LNCaP clone FGC (cell line): ENCODE measurements around the gene CCDC50.
A peak's percentile ranks its signal among the peaks of the same experiment; 100 is the strongest.

Source experiments
- DNase-seq: peaks from one replicate; pipeline ENCODE4 v3.0.0-alpha.2; 2011; ENCODE audit warnings: low read depth
- H3K4me3 ChIP-seq: 2 replicates; pipeline ENCODE4 v1.5.1; 2011; ENCODE audit warnings: mild to moderate bottlenecking, low read depth, low read length, control low read depth
- TF ChIP-seq, protein P1 (sequence below): IDR thresholded peaks from 2 replicates; pipeline ENCODE4 v1.5.1; 2012; ENCODE audit warnings: mild to moderate bottlenecking; ENCODE audit not compliant: control insufficient read depth, insufficient read depth; ENCODE audit errors: extremely low read depth

CCDC50 gene

DNA sequence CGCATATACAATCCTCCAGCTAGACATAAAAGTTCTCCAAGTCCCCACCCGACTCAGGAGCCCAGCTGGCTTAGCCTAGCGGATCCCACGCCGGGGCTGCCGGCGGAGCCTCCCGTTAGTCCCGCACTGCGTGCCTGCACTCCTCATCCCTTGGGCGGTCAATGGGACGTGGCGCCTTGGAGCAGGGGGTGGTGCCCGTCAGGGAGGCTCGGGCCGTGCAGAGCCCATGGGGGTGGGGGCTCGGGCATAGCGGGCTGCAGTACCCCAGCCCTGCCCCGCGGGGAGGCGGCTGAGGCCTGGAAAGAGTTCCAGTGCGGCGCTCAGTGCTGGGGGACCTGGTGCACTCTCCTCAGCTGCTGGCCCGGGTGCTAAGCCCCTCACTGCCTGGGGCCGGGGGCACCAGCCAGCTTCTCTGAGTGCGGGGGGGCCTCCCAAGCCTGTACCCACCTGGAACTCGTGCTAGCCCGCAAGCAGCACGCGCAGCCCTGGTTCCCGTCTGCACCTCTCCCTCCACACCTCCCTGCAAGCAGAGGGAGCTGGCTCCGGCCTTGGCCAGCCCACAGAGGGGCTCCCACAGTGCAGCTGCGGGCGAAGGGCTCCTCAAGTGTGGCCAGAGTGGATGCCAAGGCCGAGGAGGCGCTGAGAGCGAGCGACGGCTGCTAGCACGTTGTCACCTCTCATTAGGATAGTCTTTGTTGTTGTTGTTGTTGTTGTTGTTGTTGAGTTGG is 12.2 kb upstream of the CCDC50 start:
- TF ChIP-seq, protein P1, sequence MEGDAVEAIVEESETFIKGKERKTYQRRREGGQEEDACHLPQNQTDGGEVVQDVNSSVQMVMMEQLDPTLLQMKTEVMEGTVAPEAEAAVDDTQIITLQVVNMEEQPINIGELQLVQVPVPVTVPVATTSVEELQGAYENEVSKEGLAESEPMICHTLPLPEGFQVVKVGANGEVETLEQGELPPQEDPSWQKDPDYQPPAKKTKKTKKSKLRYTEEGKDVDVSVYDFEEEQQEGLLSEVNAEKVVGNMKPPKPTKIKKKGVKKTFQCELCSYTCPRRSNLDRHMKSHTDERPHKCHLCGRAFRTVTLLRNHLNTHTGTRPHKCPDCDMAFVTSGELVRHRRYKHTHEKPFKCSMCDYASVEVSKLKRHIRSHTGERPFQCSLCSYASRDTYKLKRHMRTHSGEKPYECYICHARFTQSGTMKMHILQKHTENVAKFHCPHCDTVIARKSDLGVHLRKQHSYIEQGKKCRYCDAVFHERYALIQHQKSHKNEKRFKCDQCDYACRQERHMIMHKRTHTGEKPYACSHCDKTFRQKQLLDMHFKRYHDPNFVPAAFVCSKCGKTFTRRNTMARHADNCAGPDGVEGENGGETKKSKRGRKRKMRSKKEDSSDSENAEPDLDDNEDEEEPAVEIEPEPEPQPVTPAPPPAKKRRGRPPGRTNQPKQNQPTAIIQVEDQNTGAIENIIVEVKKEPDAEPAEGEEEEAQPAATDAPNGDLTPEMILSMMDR: no peak
- H3K4me3 ChIP-seq: no peak overlapping the region
- DNase-seq: no peak

DNA sequence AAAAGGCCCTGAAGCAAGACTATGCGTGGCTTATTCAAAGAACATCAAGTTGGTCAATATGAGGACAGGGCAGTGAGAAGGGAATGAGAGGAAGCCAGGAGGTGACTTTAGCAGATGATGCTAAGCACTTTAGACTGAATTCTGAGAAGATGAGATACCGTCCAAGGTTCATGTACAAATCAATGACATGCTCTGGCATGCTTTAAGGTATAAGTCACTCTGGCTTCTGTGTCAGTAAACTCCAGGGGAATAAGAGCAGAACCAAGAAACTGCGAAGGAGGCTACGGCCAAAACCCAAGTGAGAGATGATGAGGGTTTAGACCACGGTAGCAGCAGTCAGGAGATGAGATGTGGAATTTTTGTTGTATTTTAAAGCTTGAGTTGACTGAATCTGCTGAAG is 8.9 kb upstream of the CCDC50 start:
- no peak for DNase-seq
- TF ChIP-seq, protein P1: no peak
- no peak overlapping the region for H3K4me3 ChIP-seq

DNA sequence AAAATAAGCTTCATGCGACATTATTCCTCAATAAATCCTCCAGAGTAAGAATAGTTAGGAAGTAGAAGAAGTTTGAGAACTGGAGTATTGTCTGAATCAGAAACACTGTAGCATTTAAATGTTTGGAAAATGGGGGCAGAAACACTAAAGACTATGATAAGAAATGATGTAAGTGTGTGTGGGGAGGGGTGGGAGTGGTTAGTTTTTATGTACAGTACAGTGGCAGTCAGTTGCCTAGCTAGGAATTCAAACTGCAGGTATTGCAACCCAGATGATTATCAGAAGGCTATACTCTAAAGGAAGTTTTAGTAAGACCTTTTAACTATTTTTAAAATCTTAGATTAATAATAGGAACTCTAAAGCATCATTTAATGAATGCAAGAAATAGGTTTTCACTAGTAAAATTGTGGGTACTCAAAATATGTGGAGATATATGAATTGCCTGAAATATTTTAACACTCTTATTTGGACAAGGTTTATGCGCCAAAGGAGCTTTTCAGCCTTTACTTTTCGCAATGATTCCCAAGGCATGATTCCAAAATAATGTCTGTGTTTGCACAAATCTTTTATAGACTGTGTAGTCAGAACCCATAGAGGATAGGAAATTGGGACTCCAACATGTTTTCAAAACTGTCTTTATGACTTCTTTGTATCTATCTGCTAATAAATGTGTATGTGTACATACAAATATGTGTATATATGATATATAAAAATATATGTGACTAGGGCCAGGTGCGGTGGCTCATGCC is 8.0 kb upstream of the CCDC50 start:
- TF ChIP-seq, protein P1: no peak
- DNase-seq: peak; percentile 85
- no peak overlapping the region for H3K4me3 ChIP-seq

DNA sequence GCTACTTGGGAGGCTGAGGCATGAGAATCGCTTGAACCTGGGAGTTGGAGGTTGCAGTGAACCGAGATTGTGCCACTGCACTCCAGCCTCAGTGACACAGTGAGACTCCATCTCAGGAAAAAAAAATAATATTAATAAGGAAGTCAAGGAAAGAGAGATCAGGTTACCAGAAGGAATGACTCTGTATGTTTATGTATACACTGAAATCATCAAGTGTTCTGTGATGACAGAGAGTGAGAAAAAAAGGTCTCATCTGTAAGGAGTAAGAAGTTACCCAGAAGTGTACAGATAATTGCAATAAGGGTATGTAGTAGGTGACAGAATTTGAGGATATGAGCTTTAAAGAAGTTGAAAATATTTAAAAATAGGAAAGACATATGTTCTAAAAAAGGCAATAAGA is 4.3 kb upstream of the CCDC50 start:
- no peak for DNase-seq
- TF ChIP-seq, protein P1: no peak
- no peak overlapping the region for H3K4me3 ChIP-seq

DNA sequence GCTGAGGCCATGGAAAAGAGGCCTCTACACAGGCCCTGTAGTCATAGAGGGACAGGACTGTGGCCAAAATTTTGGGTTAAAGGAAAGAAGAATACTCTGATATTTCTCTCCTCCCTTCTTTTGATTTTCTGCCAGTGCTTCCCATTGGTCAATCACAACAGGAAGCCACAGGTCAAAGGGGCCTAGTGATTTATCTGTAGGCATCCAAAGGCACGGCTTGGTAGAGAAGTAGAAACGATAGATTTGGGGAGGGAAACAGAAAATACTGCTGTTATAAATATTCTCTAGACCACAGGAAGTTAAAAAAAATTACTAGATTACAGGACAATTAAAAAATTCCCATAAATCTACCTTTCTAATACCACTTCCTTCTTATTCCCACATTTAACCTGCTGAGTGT is 1.7 kb upstream of the CCDC50 start:
- TF ChIP-seq, protein P1: no peak
- no peak for DNase-seq

DNA sequence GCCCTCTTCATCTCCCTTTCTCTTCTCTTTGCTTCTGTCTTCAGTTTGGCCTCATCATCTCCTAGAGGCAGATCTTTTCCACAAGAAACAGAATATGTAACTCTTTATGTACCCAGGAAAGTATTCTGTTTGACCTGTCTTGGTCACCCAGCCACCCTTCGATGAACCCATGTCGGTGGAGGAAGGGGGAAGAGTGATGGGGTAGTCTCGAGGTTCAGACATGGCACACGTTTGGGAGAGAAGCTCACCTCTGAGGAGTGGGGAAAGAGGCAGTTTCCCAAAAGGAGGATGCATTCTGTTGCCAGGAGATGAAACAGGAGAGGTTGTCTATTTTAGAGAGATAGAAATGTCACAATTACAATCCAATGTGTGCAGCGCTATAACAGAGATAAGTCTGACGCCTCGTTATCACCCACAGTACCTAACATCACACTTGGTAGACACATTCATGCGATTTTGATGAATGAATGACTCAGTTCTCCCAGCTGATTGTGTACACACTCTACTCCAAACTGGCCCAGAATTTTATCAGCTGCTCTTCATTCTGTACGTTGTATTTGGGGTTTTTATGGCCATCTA is 722 bp upstream of the CCDC50 start:
- DNase-seq: no peak
- TF ChIP-seq, protein P1: no peak
- H3K4me3 ChIP-seq: peak overlapping the region; percentile 79

More for the DNA sequence above, 1.7 kb upstream of the CCDC50 start:
- H3K4me3 ChIP-seq: no peak overlapping the region
